Fibroblast of skin of left biceps (primary cell): ENCODE data around the gene KIF21B.
A peak's percentile ranks its signal among the peaks of the same experiment; 100 is the strongest.

Experiments used
- DNase-seq, 2 experiments: peaks; one replicate each; pipeline ENCODE4 v3.0.0-alpha.2; 2013; ENCODE audit warnings: low read depth in 2 of 2

Gene KIF21B

DNA sequence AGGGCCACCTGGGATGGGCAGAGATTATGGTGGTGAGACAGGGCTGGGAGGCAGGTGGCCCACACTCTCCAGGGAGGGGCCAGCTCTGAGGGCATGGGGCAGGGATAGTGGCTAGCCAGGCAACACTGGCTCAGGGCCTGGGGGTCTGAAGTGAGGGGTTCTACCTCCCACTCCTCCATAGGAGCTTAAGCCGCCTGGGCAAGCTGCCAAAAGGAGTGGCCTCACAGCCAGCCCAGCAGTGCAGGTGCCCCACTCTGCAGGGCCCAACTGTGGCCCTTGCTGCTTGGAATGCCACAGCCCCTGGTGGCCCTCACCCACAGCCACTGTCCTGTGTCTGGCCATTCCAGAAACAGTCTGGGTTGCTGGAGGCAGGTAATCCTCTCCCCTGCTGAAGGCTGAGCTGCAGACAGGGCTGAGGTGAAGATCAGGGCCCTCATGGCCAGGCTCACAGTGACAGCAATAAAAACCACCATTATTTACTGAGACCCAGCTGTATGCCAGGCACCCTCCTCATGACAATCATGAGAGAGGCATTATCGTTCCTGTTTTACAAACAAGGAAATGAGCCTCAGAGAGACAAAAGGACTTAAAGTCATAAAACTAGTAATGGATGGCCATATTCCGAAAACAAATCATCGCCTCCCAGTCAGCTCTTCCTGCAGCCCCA is 31.0 kb downstream of the KIF21B start:
- no peak for DNase-seq

GRCh38 chr1:200991097-200991614 is 32.4 kb downstream of the KIF21B start:
- DNase-seq: no peak

GRCh38 chr1:200990114-200990513 is 33.4 kb downstream of the KIF21B start:
- DNase-seq: no peak

DNA sequence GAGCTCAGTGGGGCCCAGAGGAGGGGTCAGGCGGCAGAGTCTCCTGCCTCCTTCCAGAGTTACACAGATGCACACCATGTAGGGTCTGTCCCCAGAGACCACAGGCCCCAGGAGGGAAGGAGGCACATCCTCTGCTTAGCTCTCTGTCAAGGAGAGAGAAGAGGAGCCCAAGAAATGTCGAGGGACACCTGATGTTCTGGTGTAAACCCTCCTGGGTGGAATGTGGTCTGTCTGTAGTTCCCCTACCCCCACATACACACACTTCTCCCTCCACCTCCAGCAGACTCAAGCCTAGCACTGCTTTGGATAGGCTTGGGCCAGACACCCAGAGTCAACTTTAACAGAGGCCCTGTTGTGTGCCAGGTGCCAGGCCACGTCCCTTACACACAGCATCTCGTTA is 34.2 kb downstream of the KIF21B start:
- no peak for DNase-seq

GRCh38 chr1:200988693-200989092 is 34.8 kb downstream of the KIF21B start:
- no peak for DNase-seq

GRCh38 chr1:200985481-200985880 is 38.0 kb downstream of the KIF21B start:
- no peak for DNase-seq

- DNase-seq: no peak
Measured at GRCh38 chr1:200983035-200983561, 40.4 kb downstream of the KIF21B start.

DNA sequence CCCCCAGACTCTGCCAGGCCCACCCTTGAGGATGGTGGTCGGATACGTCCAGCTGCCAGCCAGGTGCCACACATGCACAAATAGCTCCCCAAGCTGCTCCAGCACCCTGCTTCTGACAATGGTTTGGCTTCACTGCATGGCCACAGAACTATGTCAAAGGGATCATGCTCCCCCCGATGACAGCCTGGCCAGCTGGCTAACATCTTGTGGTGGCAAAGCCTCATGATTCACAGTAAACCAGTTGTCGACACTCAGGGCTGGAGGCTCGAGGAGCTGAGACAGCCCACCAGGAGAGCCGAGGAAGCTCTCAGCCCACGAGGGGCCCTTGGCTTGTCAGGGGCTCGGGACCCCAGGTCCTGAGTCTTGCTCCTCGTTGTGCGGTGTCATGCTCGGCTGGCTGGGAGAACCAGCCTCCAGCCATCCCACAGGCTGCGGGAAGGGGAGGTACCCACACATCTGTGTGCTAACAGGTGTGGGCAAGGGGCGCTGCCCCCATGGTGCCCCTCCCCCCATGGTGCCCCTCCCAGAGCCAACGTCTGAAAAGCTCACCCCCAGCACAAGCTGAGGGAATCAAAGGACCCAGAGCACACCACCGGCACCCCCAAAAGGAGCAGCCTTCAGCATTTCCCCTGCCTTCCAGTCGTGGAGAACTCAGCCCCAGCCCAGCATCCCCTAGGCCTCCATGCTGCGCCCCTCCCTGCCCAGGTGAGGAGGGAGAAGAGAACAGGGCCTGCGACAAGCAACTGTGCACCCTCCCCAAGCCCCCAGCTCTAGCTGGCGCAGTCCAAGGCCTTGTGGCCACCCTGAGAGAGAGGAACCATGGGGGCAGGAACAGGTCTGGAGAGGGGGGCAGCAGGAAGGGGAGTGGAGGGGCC is 41.2 kb downstream of the KIF21B start:
- DNase-seq: peak in 1 of 2 experiments; percentile 15

GRCh38 chr1:200981278-200981677 is 42.2 kb downstream of the KIF21B start:
- no peak for DNase-seq

- no peak for DNase-seq
Measured at GRCh38 chr1:200980873-200981272, 42.6 kb downstream of the KIF21B start.

DNA sequence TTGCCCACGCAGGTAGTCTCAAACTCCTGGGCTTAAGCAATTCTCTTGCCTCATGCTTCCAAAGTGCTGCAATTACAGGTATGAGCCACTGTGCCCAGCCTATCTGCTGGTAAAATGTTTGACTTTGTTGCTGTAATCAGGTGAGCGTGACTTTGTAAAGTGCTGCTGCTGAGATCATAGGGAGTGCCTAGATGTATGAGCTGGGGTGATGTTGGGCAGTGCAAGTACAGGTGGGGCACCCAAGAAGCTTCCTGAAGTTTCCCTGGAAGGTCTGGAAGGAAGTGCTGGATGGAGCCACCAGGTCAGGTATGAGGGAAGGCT is 43.1 kb downstream of the KIF21B start:
- no peak for DNase-seq

- DNase-seq: no peak
Measured at GRCh38 chr1:200979574-200980451, 43.7 kb downstream of the KIF21B start.

- no peak for DNase-seq
Measured at GRCh38 chr1:200977071-200977754, 46.3 kb downstream of the KIF21B start.

DNA sequence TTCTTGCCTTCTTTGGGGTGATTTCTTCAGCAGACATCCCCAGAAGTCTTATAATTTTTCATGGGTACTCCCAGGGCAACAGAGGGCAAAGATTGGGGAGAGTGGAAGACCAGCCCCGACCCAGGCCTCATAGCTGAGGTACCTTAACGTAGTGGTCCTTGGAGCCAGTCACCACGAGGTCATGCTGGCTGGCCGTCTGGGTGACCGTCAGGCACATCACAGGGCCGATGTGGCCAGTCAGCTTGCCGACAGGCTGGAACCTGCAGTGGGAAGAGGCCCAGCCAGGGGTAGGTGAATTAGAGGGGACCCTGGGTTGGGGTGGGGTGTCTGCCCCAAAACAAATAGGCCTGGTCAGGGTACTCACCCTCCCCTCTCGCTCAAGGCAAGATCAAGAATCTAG is 46.9 kb downstream of the KIF21B start:
- DNase-seq: no peak

- no peak for DNase-seq
Measured at GRCh38 chr1:200975458-200975857, 48.1 kb downstream of the KIF21B start.

DNA sequence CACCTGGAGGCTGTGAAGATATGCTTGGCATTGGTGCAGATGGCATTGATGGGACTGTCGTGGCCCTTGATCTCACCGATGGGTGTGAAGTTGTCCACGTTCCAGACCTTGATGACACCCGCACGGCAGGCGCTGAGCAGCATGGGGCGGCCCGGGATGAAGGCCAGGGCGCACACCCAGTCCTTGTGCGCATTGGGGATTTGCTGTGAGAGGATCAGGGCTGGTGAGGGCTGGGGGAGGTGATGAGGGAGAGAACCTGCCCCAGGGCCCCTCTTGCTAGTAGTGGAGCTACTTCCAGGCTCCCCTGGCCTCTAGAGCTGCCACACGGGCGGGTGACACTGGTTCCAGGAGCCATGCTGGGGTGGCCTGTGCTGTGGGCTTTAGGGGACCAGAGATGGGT is 48.8 kb downstream of the KIF21B start:
- no peak for DNase-seq

DNA sequence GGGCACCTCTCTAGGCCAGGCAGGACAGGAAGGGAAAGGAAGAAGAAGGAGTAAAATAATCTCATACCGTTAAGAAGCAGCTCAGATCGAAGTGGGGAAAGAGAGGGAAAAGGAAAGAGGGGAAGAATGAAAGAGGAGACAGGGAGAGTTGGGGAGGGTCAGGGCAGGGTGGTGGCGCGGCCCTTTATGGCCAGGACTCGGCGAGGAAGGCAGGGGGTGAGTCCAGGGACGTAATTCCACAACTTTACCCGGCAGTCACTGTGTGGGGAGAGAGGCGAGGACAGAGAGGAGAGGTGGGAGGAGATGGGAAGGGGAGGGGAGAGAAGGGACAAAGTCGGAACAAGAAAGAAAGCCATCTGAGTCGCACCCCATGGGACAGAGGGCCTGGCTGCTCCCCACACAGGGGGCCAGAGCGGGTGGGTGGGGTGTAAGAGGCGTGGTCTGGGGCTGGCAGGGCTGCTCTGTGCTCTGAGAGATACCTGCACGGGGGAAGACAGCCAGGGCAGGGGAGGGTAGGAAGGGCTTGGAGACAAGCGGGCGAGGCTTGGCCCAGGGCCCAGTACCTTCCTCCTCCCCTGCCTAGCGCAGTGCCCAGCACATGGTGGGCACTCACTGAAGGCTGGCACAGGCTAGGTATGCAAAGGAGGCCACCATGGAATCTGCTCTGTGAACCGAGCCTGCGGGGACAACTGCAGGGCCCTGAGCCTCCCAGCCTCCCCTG is 49.4 kb downstream of the KIF21B start:
- no peak for DNase-seq

- DNase-seq: no peak
Measured at GRCh38 chr1:200972985-200973742, 50.4 kb downstream of the KIF21B start.

GRCh38 chr1:200971955-200972711 is 51.4 kb downstream of the KIF21B start:
- DNase-seq: peak; percentile 17 to 26
